GM18907 (cell line): Measurements from ENCODE around the gene NDUFV1.
"Not testable (repeated sequence)": the region's sequence is repeated elsewhere in the genome, so short reads cannot be mapped to it uniquely, and the experiment has no call there.

Experiments used
- ATAC-seq: cut with Tn5 transposase; IDR thresholded peaks from one replicate; pipeline ENCODE4 v1.9.1; 2021; ENCODE audit warnings: mild to moderate bottlenecking, moderate library complexity; ENCODE audit not compliant: unreplicated experiment

The NDUFV1 gene

GRCh38 chr11:67652965-67653845 lies 46.5 kb downstream of the NDUFV1 start:
- ATAC-seq: no peak

GRCh38 chr11:67654225-67654624 lies 47.5 kb downstream of the NDUFV1 start:
- no peak for ATAC-seq

GRCh38 chr11:67656278-67656922 lies 49.7 kb downstream of the NDUFV1 start:
- no peak for ATAC-seq

- ATAC-seq: no peak
These were observed 50.6 kb downstream of the NDUFV1 start for GRCh38 chr11:67657300-67657699.

- ATAC-seq: not testable (repeated sequence)
These were observed 53.0 kb downstream of the NDUFV1 start for GRCh38 chr11:67659651-67660165.

GRCh38 chr11:67660752-67661151 lies 54.0 kb downstream of the NDUFV1 start:
- ATAC-seq: not testable (repeated sequence)
